Thyroid gland (tissue), 4 donors: Measurements from ENCODE around the gene MYO1D. TPM values are rescaled to one million over a fixed set of nuclear protein-coding genes. Genes with fewer than 3 reads are reported as not detected.

Experiments
- DNase-seq, 2 donors: peaks; one replicate each; pipeline ENCODE4 v3.0.0-alpha.2; 2019
- H3K27ac ChIP-seq, 3 donors: fragments of 200-600 bp; sonication (generic); 1 replicate in 2 of 3; 2 replicates in 1 of 3; pipeline ENCODE4 v1.5.1; 2016 to 2019; ENCODE audit warnings: mild to moderate bottlenecking in 1 of 3, moderate library complexity in 1 of 3
- H3K27me3 ChIP-seq: fragments of 200-600 bp; sonication (generic); one replicate; pipeline ENCODE4 v1.5.1; 2019
- H3K36me3 ChIP-seq, 2 donors: fragments of 200-600 bp; sonication (generic); one replicate each; pipeline ENCODE4 v1.5.1; 2016 to 2019
- H3K4me1 ChIP-seq, 2 donors: fragments of 200-600 bp; sonication (generic); one replicate each; pipeline ENCODE4 v1.5.1; 2017 to 2019
- H3K4me3 ChIP-seq, 3 donors: fragments of 200-600 bp; sonication (generic); replicated peaks in 1 of 3; 1 replicate in 2 of 3; 2 replicates in 1 of 3; pipeline ENCODE4 v1.5.1; 2016; ENCODE audit warnings: mild to moderate bottlenecking in 1 of 3
- H3K9me3 ChIP-seq: fragments of 200-600 bp; sonication (generic); one replicate; pipeline ENCODE4 v1.5.1; 2017
- POLR2A ChIP-seq, 2 donors: fragments of 450-650 bp; IDR thresholded peaks; one replicate each; pipeline ENCODE4 v1.6.1; 2017; ENCODE audit warnings: antibody characterized with exemption in 2 of 2, mild to moderate bottlenecking in 2 of 2, moderate library complexity in 1 of 2
- WGBS, 2 donors: methylation state at CpG; one replicate each; pipeline ENCODE4 v1.1.5; 2017; 5-methylcytosine and 5-hydroxymethylcytosine counted together
- intact Hi-C: fragments of 100-400 bp; cut with DNase I; formaldehyde crosslinking; loops from one replicate; pipeline ENCODE4 v1.15.1; 2023
- total RNA-seq, 4 donors: library from RNA; depleted of rRNA; stranded (reverse); fragments of >200 nt; gene quantifications; one replicate each; pipeline ENCODE4 v1.2.3, GENCODE V29; 2016
- TF ChIP-seq, protein P1 (sequence below), 6 experiments: fragments of 200-600 bp in 3 of 6; fragments of 450-650 bp in 3 of 6; sonication (generic) in 3 of 6; IDR thresholded peaks; one replicate each; pipeline ENCODE4 v1.5.1; 2016 to 2019; ENCODE audit warnings: antibody characterized with exemption in 6 of 6, mild to moderate bottlenecking in 2 of 6, inconsistent platforms in 1 of 6, moderate library complexity in 1 of 6

MYO1D gene
- total RNA-seq, 4 donors from 2014 or later: 91.9 to 143 (median 97.8) TPM

DNA sequence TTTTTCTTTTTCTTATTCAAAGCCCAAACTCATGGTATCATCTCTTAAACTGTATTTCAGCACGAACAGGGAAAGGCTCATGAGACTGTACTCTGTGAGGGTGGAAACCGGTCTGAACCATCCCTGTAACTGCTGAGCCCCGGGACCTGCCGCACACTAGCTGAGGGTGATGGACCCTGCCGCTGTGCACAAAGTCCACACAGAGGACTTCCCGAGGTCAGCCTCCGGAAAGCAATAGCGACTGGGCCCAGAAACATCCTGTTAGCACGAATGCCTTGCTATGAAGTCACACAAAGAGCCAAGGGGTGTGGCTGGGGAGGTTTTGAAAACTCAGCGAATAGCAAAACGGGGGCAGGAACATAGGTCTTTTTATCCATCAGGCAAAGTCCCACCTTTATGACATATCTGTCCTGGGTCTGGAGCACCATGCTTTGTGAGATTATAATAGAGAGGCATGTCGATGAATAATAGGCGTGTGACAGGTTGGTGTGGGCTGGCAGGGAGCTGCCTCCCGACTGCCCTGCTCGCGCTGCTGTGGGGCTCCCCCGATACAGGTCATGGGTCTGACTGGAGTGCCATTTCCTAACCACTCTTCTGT lies 356.7 kb downstream of the MYO1D start:
- Histone ChIP-seq H3K27ac (no peak overlapping the region), H3K4me1 (peaks cover 4 to 17% of the 10 kb centered on the region in 2 donors), H3K4me3 (no peak overlapping the region), H3K27me3 (no peaks in the 10 kb centered on the region), H3K36me3 (no peaks in the 10 kb centered on the region), H3K9me3 (no peaks in the 10 kb centered on the region)
- no peak for DNase-seq
- 59 to 66% methylated on average over 17 of the region's 17 CpGs for WGBS, 2 donors
- intact Hi-C loops: no loop called here
- TF ChIP-seq, protein P1, sequence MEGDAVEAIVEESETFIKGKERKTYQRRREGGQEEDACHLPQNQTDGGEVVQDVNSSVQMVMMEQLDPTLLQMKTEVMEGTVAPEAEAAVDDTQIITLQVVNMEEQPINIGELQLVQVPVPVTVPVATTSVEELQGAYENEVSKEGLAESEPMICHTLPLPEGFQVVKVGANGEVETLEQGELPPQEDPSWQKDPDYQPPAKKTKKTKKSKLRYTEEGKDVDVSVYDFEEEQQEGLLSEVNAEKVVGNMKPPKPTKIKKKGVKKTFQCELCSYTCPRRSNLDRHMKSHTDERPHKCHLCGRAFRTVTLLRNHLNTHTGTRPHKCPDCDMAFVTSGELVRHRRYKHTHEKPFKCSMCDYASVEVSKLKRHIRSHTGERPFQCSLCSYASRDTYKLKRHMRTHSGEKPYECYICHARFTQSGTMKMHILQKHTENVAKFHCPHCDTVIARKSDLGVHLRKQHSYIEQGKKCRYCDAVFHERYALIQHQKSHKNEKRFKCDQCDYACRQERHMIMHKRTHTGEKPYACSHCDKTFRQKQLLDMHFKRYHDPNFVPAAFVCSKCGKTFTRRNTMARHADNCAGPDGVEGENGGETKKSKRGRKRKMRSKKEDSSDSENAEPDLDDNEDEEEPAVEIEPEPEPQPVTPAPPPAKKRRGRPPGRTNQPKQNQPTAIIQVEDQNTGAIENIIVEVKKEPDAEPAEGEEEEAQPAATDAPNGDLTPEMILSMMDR (IDR thresholded peaks at IDR 0.05): no peak
- TF ChIP-seq POLR2A (IDR thresholded peaks at IDR 0.05): no peak

DNA sequence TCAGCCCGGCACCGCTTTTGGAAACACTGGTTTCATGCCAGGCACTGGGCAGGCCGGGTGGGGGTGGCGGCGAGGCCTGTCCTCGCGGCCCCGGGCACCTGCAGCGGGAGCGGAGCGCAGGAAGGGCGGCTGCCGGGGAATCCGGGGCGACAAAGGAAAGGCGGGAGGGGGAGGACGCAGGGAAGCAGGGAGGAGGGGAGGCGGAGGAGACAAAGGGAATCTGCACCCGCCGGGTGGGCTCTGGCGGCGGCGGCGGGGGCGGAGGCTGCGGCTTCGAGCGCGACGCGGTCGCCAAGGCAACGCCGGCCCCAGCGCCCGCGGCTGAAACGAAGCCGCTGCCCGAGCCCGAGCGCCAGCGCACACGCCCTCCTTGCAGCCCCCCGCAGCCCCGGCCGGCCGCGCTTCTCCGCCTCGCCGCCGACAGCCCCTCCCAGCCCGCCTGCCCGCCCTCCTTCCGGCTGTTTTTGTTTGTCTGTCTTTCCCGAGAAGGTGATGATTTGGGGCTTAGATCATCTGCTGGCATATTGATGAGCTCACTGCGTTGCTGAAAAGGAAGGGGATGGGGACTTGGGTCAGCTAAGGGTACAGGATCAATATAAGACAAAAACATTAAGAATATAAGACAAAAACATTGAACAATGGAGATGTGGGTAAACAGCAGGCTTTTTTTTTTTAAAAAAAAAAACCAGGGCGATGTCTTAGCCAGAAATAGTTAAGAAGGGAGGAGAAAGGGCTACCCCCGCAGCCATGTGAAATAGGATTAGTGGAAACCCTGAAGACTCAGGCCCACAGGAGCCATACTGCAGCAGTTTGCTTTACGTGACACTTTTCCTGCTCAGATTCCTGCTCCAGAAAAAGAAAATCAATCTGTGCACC lies 357.5 kb downstream of the MYO1D start:
- H3K4me3 ChIP-seq: peak overlapping the region in 1 of 3 donors; percentile 38
- peak; percentile 70 to 74 for DNase-seq
- peaks cover 4 to 17% of the 10 kb centered on the region in 2 donors for H3K4me1 ChIP-seq
- no peaks in the 10 kb centered on the region for H3K27me3 ChIP-seq
- WGBS, 2 donors: 3 to 4% methylated on average over 41 to 51 of the region's 61 CpGs
- TF ChIP-seq POLR2A (IDR thresholded peaks at IDR 0.05): no peak
- TF ChIP-seq, protein P1 (IDR thresholded peaks at IDR 0.05): no peak
- intact Hi-C loops: no loop called here
- no peak overlapping the region for H3K27ac ChIP-seq
- H3K36me3 ChIP-seq: no peaks in the 10 kb centered on the region
- H3K9me3 ChIP-seq: no peaks in the 10 kb centered on the region

DNA sequence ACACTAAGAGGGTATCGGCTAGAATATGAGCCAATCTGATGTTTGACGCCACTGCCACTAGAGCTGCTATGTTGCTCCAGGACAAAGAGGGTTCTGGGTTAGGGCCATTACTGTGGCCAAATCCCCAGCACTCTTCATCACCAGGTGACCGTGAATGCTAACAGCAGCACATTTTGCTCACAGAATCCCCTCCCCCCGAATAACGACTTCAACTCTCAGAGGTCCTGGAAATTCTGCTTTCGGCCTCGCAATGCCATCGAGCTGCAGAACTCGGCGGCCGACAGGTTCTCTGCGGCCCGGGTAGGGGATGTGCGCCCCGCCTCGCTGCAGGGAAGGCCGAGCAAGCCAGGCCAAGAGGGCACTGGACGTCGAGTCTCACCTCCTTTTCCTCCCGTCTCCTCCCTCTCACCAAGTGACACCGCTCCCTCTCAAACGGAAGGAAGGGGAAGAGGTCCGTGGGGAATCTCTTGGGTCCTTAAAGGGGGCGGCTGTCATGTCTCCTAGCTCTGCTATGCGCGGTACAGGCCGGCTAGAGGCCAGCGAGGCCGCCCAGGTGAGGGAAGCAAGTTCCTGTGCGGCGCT lies 358.2 kb downstream of the MYO1D start:
- Histone ChIP-seq H3K27me3 (no peaks in the 10 kb centered on the region), H3K4me1 (peaks cover 4 to 17% of the 10 kb centered on the region in 2 donors), H3K4me3 (peak overlapping the region in 1 of 3 donors; percentile 38), H3K9me3 (no peaks in the 10 kb centered on the region), H3K27ac (no peak overlapping the region), H3K36me3 (no peaks in the 10 kb centered on the region)
- TF ChIP-seq POLR2A (IDR thresholded peaks at IDR 0.05): no peak
- TF ChIP-seq, protein P1 (IDR thresholded peaks at IDR 0.05): no peak
- 34 to 35% methylated on average over 24 to 26 of the region's 31 CpGs for WGBS, 2 donors
- DNase-seq: no peak
- intact Hi-C loops: no loop called here

DNA sequence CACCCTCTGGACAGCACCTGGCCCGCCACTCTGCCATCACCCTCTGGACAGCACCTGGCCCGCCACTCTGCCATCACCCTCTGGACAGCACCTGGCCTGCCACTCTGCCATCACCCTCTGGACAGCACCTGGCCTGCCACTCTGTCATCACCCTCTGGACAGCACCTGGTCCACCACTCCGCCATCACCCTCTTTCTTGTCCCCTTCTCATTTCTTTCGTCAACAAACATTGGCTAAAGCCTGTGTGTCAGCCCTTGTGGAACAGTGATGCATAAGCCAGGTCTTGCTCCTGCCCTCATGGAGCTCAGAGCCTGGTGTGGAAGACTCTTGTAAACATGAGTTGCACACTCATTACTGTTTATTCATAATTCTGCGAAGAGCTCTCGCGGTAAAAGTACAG lies 358.9 kb downstream of the MYO1D start:
- Histone ChIP-seq H3K4me3 (no peak overlapping the region), H3K27me3 (no peaks in the 10 kb centered on the region), H3K36me3 (no peaks in the 10 kb centered on the region), H3K9me3 (no peaks in the 10 kb centered on the region), H3K27ac (no peak overlapping the region), H3K4me1 (peaks cover 4 to 17% of the 10 kb centered on the region in 2 donors)
- 95 to 98% methylated on average over 7 of the region's 7 CpGs for WGBS, 2 donors
- intact Hi-C loops: no loop called here
- DNase-seq: no peak
- TF ChIP-seq, protein P1 (IDR thresholded peaks at IDR 0.05): no peak
- TF ChIP-seq POLR2A (IDR thresholded peaks at IDR 0.05): no peak
